ENCODE data around the gene UTP14C. TPM values are rescaled to one million over a fixed set of nuclear protein-coding genes. Genes with fewer than 3 reads are reported as not detected.
"Not testable (repeated sequence)": the region's sequence is repeated elsewhere in the genome, so short reads cannot be mapped to it uniquely, and the experiment has no call there.

UTP14C gene
- total RNA-seq, 6 donors from 2014 or later, result 8.9 to 26.7 (median 17.4) TPM

- TF ChIP-seq POLR2A (IDR thresholded peaks at IDR 0.05) (no peak), POLR2AphosphoS5 (IDR thresholded peaks at IDR 0.05) (no peak), CTCF (IDR thresholded peaks at IDR 0.05) (no peak), EP300 (IDR thresholded peaks at IDR 0.05) (no peak)
- DNase-seq, result no peak
- ATAC-seq (ENCODE audit: low FRiP score in 2 of 2), result no peak
These were observed 24.0 kb downstream of the UTP14C start for GRCh38 chr13:52048516-52048915.

GRCh38 chr13:52051400-52051799 is 26.9 kb downstream of the UTP14C start:
- H3K27me3 ChIP-seq, result no peaks in the 10 kb centered on the region
- 80 to 86% methylated on average over 7 of the region's 7 CpGs for WGBS, 2 donors

More at GRCh38 chr13:52048516-52048915, 24.0 kb downstream of the UTP14C start:
- Histone ChIP-seq H3K27me3 (no peaks in the 10 kb centered on the region), H3K9me3 (no peaks in the 10 kb centered on the region), H3K27ac (no peak overlapping the region), H3K4me1 (no peaks in the 10 kb centered on the region), H3K36me3 (no peaks in the 10 kb centered on the region), H3K4me3 (no peak overlapping the region)
- WGBS, 2 donors, result 65 to 75% methylated on average over 2 of the region's 2 CpGs

GRCh38 chr13:52053460-52053859 is 29.0 kb downstream of the UTP14C start:
- TF ChIP-seq POLR2AphosphoS5 (IDR thresholded peaks at IDR 0.05) (no peak), POLR2A (IDR thresholded peaks at IDR 0.05) (no peak), EP300 (IDR thresholded peaks at IDR 0.05) (no peak), CTCF (IDR thresholded peaks at IDR 0.05) (no peak)
- no peaks in the 10 kb centered on the region for H3K27me3 ChIP-seq

More at GRCh38 chr13:52051400-52051799, 26.9 kb downstream of the UTP14C start:
- no peak for DNase-seq
- ATAC-seq (ENCODE audit: low FRiP score in 2 of 2), result no peak
- H3K4me3 ChIP-seq, result no peak overlapping the region
- no peaks in the 10 kb centered on the region for H3K4me1 ChIP-seq
- no peaks in the 10 kb centered on the region for H3K36me3 ChIP-seq
- no peak overlapping the region for H3K27ac ChIP-seq
- TF ChIP-seq CTCF (IDR thresholded peaks at IDR 0.05), result no peak
- TF ChIP-seq POLR2AphosphoS5 (IDR thresholded peaks at IDR 0.05), result no peak
- no peak for TF ChIP-seq EP300 (IDR thresholded peaks at IDR 0.05)
- TF ChIP-seq POLR2A (IDR thresholded peaks at IDR 0.05), result no peak
- H3K9me3 ChIP-seq, result no peaks in the 10 kb centered on the region

GRCh38 chr13:52061064-52061463 is 36.6 kb downstream of the UTP14C start:
- not testable (repeated sequence) for H3K36me3 ChIP-seq; H3K27me3 ChIP-seq; ATAC-seq (ENCODE audit: low FRiP score in 2 of 2); DNase-seq; H3K27ac ChIP-seq; H3K9me3 ChIP-seq; H3K4me1 ChIP-seq; H3K4me3 ChIP-seq
- 73 to 74% methylated on average over 2 to 3 of the region's 3 CpGs for WGBS, 2 donors

More at GRCh38 chr13:52053460-52053859, 29.0 kb downstream of the UTP14C start:
- Histone ChIP-seq H3K4me3 (no peak overlapping the region), H3K27ac (no peak overlapping the region), H3K9me3 (no peaks in the 10 kb centered on the region), H3K4me1 (no peaks in the 10 kb centered on the region), H3K36me3 (no peaks in the 10 kb centered on the region)
- ATAC-seq (ENCODE audit: low FRiP score in 2 of 2), result no peak
- DNase-seq, result no peak
- 91 to 92% methylated on average over 4 of the region's 4 CpGs for WGBS, 2 donors

- TF ChIP-seq POLR2AphosphoS5 (IDR thresholded peaks at IDR 0.05) (no peak), EP300 (IDR thresholded peaks at IDR 0.05) (no peak)
These were observed 37.1 kb downstream of the UTP14C start for GRCh38 chr13:52061587-52061986.

GRCh38 chr13:52067237-52067636 is 42.7 kb downstream of the UTP14C start:
- ATAC-seq (ENCODE audit: low FRiP score in 2 of 2) (no peak), DNase-seq (no peak)
- TF ChIP-seq POLR2A (IDR thresholded peaks at IDR 0.05) (no peak), EP300 (IDR thresholded peaks at IDR 0.05) (no peak), POLR2AphosphoS5 (IDR thresholded peaks at IDR 0.05) (no peak), CTCF (IDR thresholded peaks at IDR 0.05) (no peak)
- Histone ChIP-seq H3K4me3 (no peak overlapping the region), H3K36me3 (no peaks in the 10 kb centered on the region), H3K27ac (no peak overlapping the region), H3K27me3 (no peaks in the 10 kb centered on the region), H3K4me1 (no peaks in the 10 kb centered on the region), H3K9me3 (peaks cover 15 to 35% (median 25%) of the 10 kb centered on the region in 4 donors)

More at GRCh38 chr13:52061587-52061986, 37.1 kb downstream of the UTP14C start:
- Histone ChIP-seq H3K4me3 (no peak overlapping the region), H3K27me3 (no peaks in the 10 kb centered on the region), H3K27ac (peak overlapping the region in 1 of 4 donors; percentile 62), H3K9me3 (peaks cover 0 to 9% (median 5%) of the 10 kb centered on the region in 4 donors), H3K4me1 (no peaks in the 10 kb centered on the region), H3K36me3 (no peaks in the 10 kb centered on the region)
- DNase-seq (no peak), ATAC-seq (ENCODE audit: low FRiP score in 2 of 2) (no peak)
- 16 to 21% methylated on average over 3 of the region's 3 CpGs for WGBS, 2 donors
